ENCODE data around the gene TRUB2.

DNA sequence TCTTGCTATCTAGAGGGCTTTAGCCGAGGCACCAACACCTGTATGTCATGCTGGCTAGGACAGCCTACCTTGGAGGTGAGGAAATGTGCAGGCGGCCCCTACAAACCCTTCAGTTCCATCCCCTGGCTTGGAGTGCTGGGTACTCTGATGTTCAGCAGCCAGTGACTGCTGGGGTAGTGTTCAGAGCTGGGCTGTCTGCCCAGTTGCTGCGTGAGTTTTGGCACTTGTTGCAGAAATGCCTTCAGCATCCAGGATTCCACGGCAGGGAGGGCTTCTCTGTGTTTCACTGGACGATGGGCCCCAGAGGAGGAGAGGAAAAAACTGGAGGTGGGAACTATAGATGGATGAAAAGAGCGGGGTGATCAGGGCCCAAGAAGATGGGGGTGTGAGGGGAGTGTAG, 35.8 kb downstream of the TRUB2 start:
- TF ChIP-seq, protein P1, sequence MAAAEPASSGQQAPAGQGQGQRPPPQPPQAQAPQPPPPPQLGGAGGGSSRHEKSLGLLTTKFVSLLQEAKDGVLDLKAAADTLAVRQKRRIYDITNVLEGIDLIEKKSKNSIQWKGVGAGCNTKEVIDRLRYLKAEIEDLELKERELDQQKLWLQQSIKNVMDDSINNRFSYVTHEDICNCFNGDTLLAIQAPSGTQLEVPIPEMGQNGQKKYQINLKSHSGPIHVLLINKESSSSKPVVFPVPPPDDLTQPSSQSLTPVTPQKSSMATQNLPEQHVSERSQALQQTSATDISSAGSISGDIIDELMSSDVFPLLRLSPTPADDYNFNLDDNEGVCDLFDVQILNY (CRISPR knock-in tag; conservative IDR thresholded peaks at IDR 0.05): no peak
- TF ChIP-seq, protein P2, sequence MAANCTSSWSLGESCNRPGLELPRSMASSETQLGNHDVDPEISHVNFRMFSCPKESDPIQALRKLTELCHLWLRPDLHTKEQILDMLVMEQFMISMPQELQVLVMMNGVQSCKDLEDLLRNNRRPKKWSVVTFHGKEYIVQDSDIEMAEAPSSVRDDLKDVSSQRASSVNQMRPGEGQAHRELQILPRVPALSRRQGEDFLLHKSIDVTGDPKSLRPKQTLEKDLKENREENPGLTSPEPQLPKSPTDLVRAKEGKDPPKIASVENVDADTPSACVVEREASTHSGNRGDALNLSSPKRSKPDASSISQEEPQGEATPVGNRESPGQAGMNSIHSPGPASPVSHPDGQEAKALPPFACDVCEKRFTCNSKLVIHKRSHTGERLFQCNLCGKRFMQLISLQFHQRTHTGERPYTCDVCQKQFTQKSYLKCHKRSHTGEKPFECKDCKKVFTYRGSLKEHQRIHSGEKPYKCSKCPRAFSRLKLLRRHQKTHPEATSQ (CRISPR knock-in tag; IDR thresholded peaks at IDR 0.05; ENCODE audit: borderline replicate concordance): no peak
- TF ChIP-seq ZNF350 (CRISPR knock-in tag; IDR thresholded peaks at IDR 0.05; ENCODE audit: borderline replicate concordance, low read depth): no peak
- TF ChIP-seq, protein P3, sequence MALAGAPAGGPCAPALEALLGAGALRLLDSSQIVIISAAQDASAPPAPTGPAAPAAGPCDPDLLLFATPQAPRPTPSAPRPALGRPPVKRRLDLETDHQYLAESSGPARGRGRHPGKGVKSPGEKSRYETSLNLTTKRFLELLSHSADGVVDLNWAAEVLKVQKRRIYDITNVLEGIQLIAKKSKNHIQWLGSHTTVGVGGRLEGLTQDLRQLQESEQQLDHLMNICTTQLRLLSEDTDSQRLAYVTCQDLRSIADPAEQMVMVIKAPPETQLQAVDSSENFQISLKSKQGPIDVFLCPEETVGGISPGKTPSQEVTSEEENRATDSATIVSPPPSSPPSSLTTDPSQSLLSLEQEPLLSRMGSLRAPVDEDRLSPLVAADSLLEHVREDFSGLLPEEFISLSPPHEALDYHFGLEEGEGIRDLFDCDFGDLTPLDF (CRISPR knock-in tag; IDR thresholded peaks at IDR 0.05): no peak
- TF ChIP-seq CBX5 (CRISPR knock-in tag; IDR thresholded peaks at IDR 0.05; ENCODE audit: borderline replicate concordance): no peak
- no peak for TF ChIP-seq KDM1A (CRISPR knock-in tag; IDR thresholded peaks at IDR 0.05)
- TF ChIP-seq ZNF547 (CRISPR knock-in tag; IDR thresholded peaks at IDR 0.05): no peak
- TF ChIP-seq ZNF788 (CRISPR knock-in tag; IDR thresholded peaks at IDR 0.05; ENCODE audit: borderline replicate concordance): no peak
- no peak for TF ChIP-seq RXRB (CRISPR knock-in tag; IDR thresholded peaks at IDR 0.05; ENCODE audit: borderline replicate concordance)
